HepG2 (cell line): ENCODE measurements around the gene PDP2. TPM values are rescaled to one million over a fixed set of nuclear protein-coding genes. Genes with fewer than 3 reads are reported as not detected.

Source experiments
- ATRX ChIP-seq: sonication (generic); formaldehyde crosslinking; IDR thresholded peaks from 2 replicates; pipeline ENCODE4 v1.4.0; 2020; ENCODE audit warnings: missing genetic modification reagents, borderline replicate concordance
- BCL6 ChIP-seq: IDR thresholded peaks from 2 replicates; pipeline ENCODE4 v1.6.1; 2016; ENCODE audit warnings: missing genetic modification reagents, missing compliant biosample characterization
- CAMTA2 ChIP-seq: sonication (generic); formaldehyde crosslinking; IDR thresholded peaks from 2 replicates; pipeline ENCODE4 v1.4.0; 2020; ENCODE audit warnings: mild to moderate bottlenecking, missing genetic modification reagents, borderline replicate concordance
- GLI4 ChIP-seq: sonication (generic); formaldehyde crosslinking; IDR thresholded peaks from 2 replicates; pipeline ENCODE4 v1.5.1; 2020; ENCODE audit warnings: missing genetic modification reagents, mild to moderate bottlenecking, moderate library complexity, borderline replicate concordance
- KLF6 ChIP-seq: IDR thresholded peaks from 2 replicates; pipeline ENCODE4 v1.8.0; 2016; ENCODE audit warnings: missing biosample characterization, missing genetic modification reagents
- RAD51 ChIP-seq: fragments of 450-650 bp; IDR thresholded peaks from 2 replicates; pipeline ENCODE4 v1.6.1; 2016; ENCODE audit warnings: borderline replicate concordance
- RBAK ChIP-seq: sonication (generic); formaldehyde crosslinking; IDR thresholded peaks from 2 replicates; pipeline ENCODE4 v1.5.1; 2020; ENCODE audit warnings: mild to moderate bottlenecking, missing genetic modification reagents
- SATB2 ChIP-seq: sonication (generic); formaldehyde crosslinking; IDR thresholded peaks from 2 replicates; pipeline ENCODE4 v1.5.0; 2020; ENCODE audit warnings: missing genetic modification reagents
- SMAD3 ChIP-seq: sonication (generic); formaldehyde crosslinking; IDR thresholded peaks from 2 replicates; pipeline ENCODE4 v1.4.0; 2020; ENCODE audit warnings: missing genetic modification reagents
- SP5 ChIP-seq: IDR thresholded peaks from 2 replicates; pipeline ENCODE4 v1.6.1; 2016; ENCODE audit warnings: low read depth, borderline replicate concordance
- TAF1 ChIP-seq: sonication (generic); formaldehyde crosslinking; IDR thresholded peaks from 2 replicates; pipeline ENCODE4 v1.4.0; 2020; ENCODE audit warnings: missing genetic modification reagents
- TRIM24 ChIP-seq: sonication (generic); formaldehyde crosslinking; IDR thresholded peaks from 2 replicates; pipeline ENCODE4 v1.8.0; 2022; ENCODE audit warnings: mild to moderate bottlenecking, missing genetic modification reagents
- ZFP41 ChIP-seq: sonication (generic); formaldehyde crosslinking; IDR thresholded peaks from 2 replicates; pipeline ENCODE4 v1.4.0; 2020; ENCODE audit warnings: mild to moderate bottlenecking, missing genetic modification reagents, borderline replicate concordance
- ZFP82 ChIP-seq: sonication (generic); formaldehyde crosslinking; IDR thresholded peaks from 2 replicates; pipeline ENCODE4 v1.5.1; 2020; ENCODE audit warnings: mild to moderate bottlenecking, missing genetic modification reagents, borderline replicate concordance
- ZNF263 ChIP-seq: sonication (generic); formaldehyde crosslinking; IDR thresholded peaks from 2 replicates; pipeline ENCODE4 v1.4.0; 2020; ENCODE audit warnings: missing genetic modification reagents
- ZNF652 ChIP-seq: IDR thresholded peaks from 2 replicates; pipeline ENCODE4 v1.6.1; 2016; ENCODE audit warnings: low read depth, borderline replicate concordance
- polyA plus RNA-seq, 8 experiments: library from polyadenylated mRNA; depleted of rRNA in 3 of 8; stranded (reverse) in 7 of 8; unstranded in 1 of 8; fragments of >200 nt; fragmentation: Illumina TruSeq in 4 of 8; extraction: Trizol in 4 of 8; gene quantifications; 2 replicates each; pipeline versions ENCODE4 v1.2.1 to v1.2.3, GENCODE V29; 2011 to 2016; ENCODE audit warnings: low read depth in 4 of 8, missing spikeins in 1 of 8, mixed read lengths in 1 of 8; ENCODE audit not compliant: insufficient read depth in 1 of 8
- total RNA-seq, 5 experiments: library from RNA; depleted of rRNA; stranded (reverse); fragments of >200 nt; fragmentation: Illumina TruSeq; extraction: Trizol; gene quantifications; 2 replicates each; pipeline ENCODE4 v1.2.3, GENCODE V29; 2016; ENCODE audit warnings: low read depth in 1 of 5
- TF ChIP-seq, protein P1 (sequence below): sonication (generic); formaldehyde crosslinking; IDR thresholded peaks from 2 replicates; pipeline ENCODE4 v1.5.0; 2020; ENCODE audit warnings: mild to moderate bottlenecking, missing genetic modification reagents
- TF ChIP-seq, protein P2 (sequence below): IDR thresholded peaks from 2 replicates; pipeline ENCODE4 v1.6.1; 2016; ENCODE audit warnings: missing genetic modification reagents, missing compliant biosample characterization
- TF ChIP-seq, protein P3 (sequence below): sonication (generic); formaldehyde crosslinking; IDR thresholded peaks from 2 replicates; pipeline ENCODE4 v1.5.0; 2020; ENCODE audit warnings: mild to moderate bottlenecking, missing genetic modification reagents
- TF ChIP-seq, protein P4 (sequence below): sonication (generic); formaldehyde crosslinking; IDR thresholded peaks from 2 replicates; pipeline ENCODE4 v1.5.1; 2020; ENCODE audit warnings: missing genetic modification reagents, mild to moderate bottlenecking, borderline replicate concordance
- TF ChIP-seq, protein P5 (sequence below): IDR thresholded peaks from 2 replicates; pipeline ENCODE4 v1.6.1; 2012; ENCODE audit warnings: low read length, improper control_type of control experiment

Gene PDP2
- total and polyA plus RNA-seq, 2 of the 13 experiments (the other 11 are each of a cell fraction or from before 2014, with no cell fraction given): 12.8 to 15.8 TPM

DNA sequence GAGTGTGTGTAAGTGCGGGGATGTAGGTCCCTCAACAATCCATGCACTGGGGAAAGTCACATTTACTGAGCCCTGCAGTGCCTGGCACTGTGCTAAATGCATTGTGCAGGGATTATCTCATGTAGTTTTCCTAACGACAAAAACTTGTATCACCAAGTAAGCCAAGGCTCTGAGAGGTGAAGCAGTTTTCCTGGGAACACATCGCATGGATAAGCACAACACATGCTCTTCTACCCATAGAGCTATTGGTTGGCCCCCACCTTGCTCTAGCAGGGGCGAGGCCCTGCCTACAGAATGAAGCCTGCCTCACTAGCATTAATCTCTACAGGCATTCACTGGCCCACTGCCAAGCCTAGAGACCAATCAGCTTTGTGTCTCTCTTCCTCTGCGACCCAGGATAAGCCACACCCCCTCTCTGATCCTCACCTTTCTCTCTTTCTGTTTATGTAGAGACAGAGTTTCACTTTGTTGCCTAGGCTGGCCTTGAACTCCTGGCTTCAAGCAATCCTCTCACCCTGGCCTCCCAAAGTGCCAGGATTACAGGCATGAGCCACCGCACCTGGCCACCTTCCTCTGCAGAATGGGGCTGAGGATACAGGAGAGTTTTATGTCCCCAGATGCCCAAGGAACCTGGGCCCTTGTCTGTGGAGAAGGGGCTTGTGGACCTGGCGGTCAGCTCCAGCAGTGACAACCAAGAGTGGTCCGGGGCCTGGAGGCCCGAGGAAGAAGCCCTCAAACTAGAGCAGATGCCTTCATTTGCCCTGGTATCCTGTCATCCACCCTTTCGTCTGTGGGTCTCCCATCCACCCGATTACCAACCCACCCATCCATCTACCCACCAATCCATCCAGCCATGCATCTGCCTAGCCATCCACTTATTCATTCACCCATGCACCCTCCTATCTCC is 25.6 kb downstream of the PDP2 start (continued):
- TF ChIP-seq, protein P1, sequence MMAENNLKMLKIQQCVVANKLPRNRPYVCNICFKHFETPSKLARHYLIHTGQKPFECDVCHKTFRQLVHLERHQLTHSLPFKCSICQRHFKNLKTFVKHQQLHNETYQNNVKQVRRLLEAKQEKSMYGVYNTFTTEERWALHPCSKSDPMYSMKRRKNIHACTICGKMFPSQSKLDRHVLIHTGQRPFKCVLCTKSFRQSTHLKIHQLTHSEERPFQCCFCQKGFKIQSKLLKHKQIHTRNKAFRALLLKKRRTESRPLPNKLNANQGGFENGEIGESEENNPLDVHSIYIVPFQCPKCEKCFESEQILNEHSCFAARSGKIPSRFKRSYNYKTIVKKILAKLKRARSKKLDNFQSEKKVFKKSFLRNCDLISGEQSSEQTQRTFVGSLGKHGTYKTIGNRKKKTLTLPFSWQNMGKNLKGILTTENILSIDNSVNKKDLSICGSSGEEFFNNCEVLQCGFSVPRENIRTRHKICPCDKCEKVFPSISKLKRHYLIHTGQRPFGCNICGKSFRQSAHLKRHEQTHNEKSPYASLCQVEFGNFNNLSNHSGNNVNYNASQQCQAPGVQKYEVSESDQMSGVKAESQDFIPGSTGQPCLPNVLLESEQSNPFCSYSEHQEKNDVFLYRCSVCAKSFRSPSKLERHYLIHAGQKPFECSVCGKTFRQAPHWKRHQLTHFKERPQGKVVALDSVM (CRISPR knock-in tag): peak; percentile 100
- TF ChIP-seq CAMTA2: no peak
- no peak for TF ChIP-seq ZFP82 (CRISPR knock-in tag)
- TF ChIP-seq SP5 (CRISPR knock-in tag): no peak; the same call in 1 of the 2 replicates
- TF ChIP-seq ATRX (CRISPR knock-in tag): no peak
- TF ChIP-seq, protein P2, sequence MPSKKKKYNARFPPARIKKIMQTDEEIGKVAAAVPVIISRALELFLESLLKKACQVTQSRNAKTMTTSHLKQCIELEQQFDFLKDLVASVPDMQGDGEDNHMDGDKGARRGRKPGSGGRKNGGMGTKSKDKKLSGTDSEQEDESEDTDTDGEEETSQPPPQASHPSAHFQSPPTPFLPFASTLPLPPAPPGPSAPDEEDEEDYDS (CRISPR knock-in tag): peak; percentile 51; the same call in 1 of the 2 replicates
- TF ChIP-seq TAF1: peak; percentile 62
- no peak for TF ChIP-seq RAD51
- peak; percentile 78; the same call in 1 of the 2 replicates for TF ChIP-seq SMAD3 (CRISPR knock-in tag)
- no peak for TF ChIP-seq SATB2
- no peak; the same call in 1 of the 2 replicates for TF ChIP-seq KLF6 (CRISPR knock-in tag)
- no peak for TF ChIP-seq ZFP41 (CRISPR knock-in tag)
- peak; percentile 79 for TF ChIP-seq BCL6 (CRISPR knock-in tag)
- TF ChIP-seq ZNF263 (CRISPR knock-in tag): no peak
- no peak for TF ChIP-seq RBAK
- TF ChIP-seq, protein P3, sequence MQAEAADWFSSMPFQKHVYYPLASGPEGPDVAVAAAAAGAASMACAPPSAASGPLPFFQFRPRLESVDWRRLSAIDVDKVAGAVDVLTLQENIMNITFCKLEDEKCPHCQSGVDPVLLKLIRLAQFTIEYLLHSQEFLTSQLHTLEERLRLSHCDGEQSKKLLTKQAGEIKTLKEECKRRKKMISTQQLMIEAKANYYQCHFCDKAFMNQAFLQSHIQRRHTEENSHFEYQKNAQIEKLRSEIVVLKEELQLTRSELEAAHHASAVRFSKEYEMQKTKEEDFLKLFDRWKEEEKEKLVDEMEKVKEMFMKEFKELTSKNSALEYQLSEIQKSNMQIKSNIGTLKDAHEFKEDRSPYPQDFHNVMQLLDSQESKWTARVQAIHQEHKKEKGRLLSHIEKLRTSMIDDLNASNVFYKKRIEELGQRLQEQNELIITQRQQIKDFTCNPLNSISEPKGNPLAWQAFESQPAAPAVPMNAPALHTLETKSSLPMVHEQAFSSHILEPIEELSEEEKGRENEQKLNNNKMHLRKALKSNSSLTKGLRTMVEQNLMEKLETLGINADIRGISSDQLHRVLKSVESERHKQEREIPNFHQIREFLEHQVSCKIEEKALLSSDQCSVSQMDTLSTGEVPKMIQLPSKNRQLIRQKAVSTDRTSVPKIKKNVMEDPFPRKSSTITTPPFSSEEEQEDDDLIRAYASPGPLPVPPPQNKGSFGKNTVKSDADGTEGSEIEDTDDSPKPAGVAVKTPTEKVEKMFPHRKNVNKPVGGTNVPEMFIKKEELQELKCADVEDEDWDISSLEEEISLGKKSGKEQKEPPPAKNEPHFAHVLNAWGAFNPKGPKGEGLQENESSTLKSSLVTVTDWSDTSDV (CRISPR knock-in tag): no peak
- no peak for TF ChIP-seq GLI4 (CRISPR knock-in tag)
- TF ChIP-seq ZNF652 (CRISPR knock-in tag): no peak
- no peak for TF ChIP-seq TRIM24
- TF ChIP-seq, protein P4, sequence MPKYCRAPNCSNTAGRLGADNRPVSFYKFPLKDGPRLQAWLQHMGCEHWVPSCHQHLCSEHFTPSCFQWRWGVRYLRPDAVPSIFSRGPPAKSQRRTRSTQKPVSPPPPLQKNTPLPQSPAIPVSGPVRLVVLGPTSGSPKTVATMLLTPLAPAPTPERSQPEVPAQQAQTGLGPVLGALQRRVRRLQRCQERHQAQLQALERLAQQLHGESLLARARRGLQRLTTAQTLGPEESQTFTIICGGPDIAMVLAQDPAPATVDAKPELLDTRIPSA: no peak
- TF ChIP-seq, protein P5, sequence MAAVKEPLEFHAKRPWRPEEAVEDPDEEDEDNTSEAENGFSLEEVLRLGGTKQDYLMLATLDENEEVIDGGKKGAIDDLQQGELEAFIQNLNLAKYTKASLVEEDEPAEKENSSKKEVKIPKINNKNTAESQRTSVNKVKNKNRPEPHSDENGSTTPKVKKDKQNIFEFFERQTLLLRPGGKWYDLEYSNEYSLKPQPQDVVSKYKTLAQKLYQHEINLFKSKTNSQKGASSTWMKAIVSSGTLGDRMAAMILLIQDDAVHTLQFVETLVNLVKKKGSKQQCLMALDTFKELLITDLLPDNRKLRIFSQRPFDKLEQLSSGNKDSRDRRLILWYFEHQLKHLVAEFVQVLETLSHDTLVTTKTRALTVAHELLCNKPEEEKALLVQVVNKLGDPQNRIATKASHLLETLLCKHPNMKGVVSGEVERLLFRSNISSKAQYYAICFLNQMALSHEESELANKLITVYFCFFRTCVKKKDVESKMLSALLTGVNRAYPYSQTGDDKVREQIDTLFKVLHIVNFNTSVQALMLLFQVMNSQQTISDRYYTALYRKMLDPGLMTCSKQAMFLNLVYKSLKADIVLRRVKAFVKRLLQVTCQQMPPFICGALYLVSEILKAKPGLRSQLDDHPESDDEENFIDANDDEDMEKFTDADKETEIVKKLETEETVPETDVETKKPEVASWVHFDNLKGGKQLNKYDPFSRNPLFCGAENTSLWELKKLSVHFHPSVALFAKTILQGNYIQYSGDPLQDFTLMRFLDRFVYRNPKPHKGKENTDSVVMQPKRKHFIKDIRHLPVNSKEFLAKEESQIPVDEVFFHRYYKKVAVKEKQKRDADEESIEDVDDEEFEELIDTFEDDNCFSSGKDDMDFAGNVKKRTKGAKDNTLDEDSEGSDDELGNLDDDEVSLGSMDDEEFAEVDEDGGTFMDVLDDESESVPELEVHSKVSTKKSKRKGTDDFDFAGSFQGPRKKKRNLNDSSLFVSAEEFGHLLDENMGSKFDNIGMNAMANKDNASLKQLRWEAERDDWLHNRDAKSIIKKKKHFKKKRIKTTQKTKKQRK: no peak
